H9 (cell line): ENCODE data around the gene IL25. TPM values are rescaled to one million over a fixed set of nuclear protein-coding genes. Genes with fewer than 3 reads are reported as not detected.

Experiments
- DNase-seq: peaks from one replicate; pipeline ENCODE4 v3.0.0-alpha.2; 2017
- H2AFZ ChIP-seq: one replicate; pipeline ENCODE4 v1.6.1; 2013; ENCODE audit warnings: mild to moderate bottlenecking, low read length, control low read depth, moderate library complexity
- H2AK5ac ChIP-seq: 2 replicates; pipeline ENCODE4 v1.6.1; 2013; ENCODE audit warnings: low read length, control low read depth, mixed read lengths; ENCODE audit not compliant: insufficient read length
- H2BK120ac ChIP-seq: one replicate; pipeline ENCODE4 v1.6.1; 2013; ENCODE audit warnings: low read depth, mild to moderate bottlenecking, low read length, control low read depth, inconsistent platforms; ENCODE audit not compliant: poor library complexity, severe bottlenecking
- H2BK12ac ChIP-seq: 2 replicates; pipeline ENCODE4 v1.6.1; 2013; ENCODE audit warnings: low read length, control low read depth, mixed read lengths, low read depth; ENCODE audit not compliant: insufficient read length
- H2BK15ac ChIP-seq: 2 replicates; pipeline ENCODE4 v1.6.1; 2013; ENCODE audit warnings: low read depth, low read length, control low read depth
- H2BK20ac ChIP-seq: one replicate; pipeline ENCODE4 v1.6.1; 2013; ENCODE audit warnings: low read depth, mild to moderate bottlenecking, low read length, control low read depth, inconsistent platforms; ENCODE audit not compliant: poor library complexity, severe bottlenecking
- H2BK5ac ChIP-seq: 2 replicates; pipeline ENCODE4 v1.6.1; 2013; ENCODE audit warnings: low read length, control low read depth, mixed read lengths; ENCODE audit not compliant: insufficient read length
- H3K14ac ChIP-seq: 2 replicates; pipeline ENCODE4 v1.6.1; 2013; ENCODE audit warnings: low read length, control low read depth; ENCODE audit not compliant: insufficient read depth
- H3K18ac ChIP-seq: 2 replicates; pipeline ENCODE4 v1.6.1; 2013; ENCODE audit warnings: low read depth, mild to moderate bottlenecking, mixed read lengths, low read length, control low read depth; ENCODE audit not compliant: insufficient read length
- H3K23ac ChIP-seq: 2 replicates; pipeline ENCODE4 v1.6.1; 2013; ENCODE audit warnings: low read length, control low read depth, mixed read lengths, low read depth; ENCODE audit not compliant: insufficient read length
- H3K23me2 ChIP-seq: 2 replicates; pipeline ENCODE4 v1.6.1; 2013; ENCODE audit warnings: low read depth, mild to moderate bottlenecking, mixed read lengths, low read length, control low read depth; ENCODE audit not compliant: insufficient read length, poor library complexity, severe bottlenecking
- H3K27ac ChIP-seq: 2 replicates; pipeline ENCODE4 v1.5.1; 2013; ENCODE audit warnings: low read length, control low read depth, mixed read lengths, low read depth; ENCODE audit not compliant: insufficient read length
- H3K27me3 ChIP-seq: 2 replicates; pipeline ENCODE4 v1.6.1; 2013; ENCODE audit warnings: low read length, control low read depth, inconsistent platforms; ENCODE audit not compliant: insufficient read depth
- H3K4ac ChIP-seq: 2 replicates; pipeline ENCODE4 v1.6.1; 2013; ENCODE audit warnings: low read depth, mild to moderate bottlenecking, control low read depth, inconsistent platforms, low read length, moderate library complexity
- H3K4me1 ChIP-seq: 2 replicates; pipeline ENCODE4 v1.6.1; 2013; ENCODE audit warnings: low read length, control low read depth, inconsistent platforms; ENCODE audit not compliant: insufficient read depth
- H3K4me2 ChIP-seq: 2 replicates; pipeline ENCODE4 v1.6.1; 2013; ENCODE audit warnings: low read length, control low read depth, mixed read lengths; ENCODE audit not compliant: insufficient read length, insufficient read depth
- H3K56ac ChIP-seq: 2 replicates; pipeline ENCODE4 v1.6.1; 2013; ENCODE audit warnings: low read depth, mild to moderate bottlenecking, mixed read lengths, low read length, control low read depth; ENCODE audit not compliant: insufficient read length
- H3K79me1 ChIP-seq: 2 replicates; pipeline ENCODE4 v1.6.1; 2013; ENCODE audit warnings: low read depth, mild to moderate bottlenecking, moderate library complexity, low read length, control low read depth, inconsistent platforms; ENCODE audit not compliant: insufficient read depth, poor library complexity, severe bottlenecking
- H3K79me2 ChIP-seq: 2 replicates; pipeline ENCODE4 v1.6.1; 2013; ENCODE audit warnings: low read length, control low read depth, inconsistent platforms; ENCODE audit not compliant: insufficient read depth
- H3K9ac ChIP-seq: 2 replicates; pipeline ENCODE4 v1.6.1; 2013; ENCODE audit warnings: low read length, control low read depth, mixed read lengths; ENCODE audit not compliant: insufficient read length; ENCODE audit errors: extremely low read depth
- H3K9me3 ChIP-seq: one replicate; pipeline ENCODE4 v1.6.1; 2013; ENCODE audit warnings: low read depth, low read length, inconsistent platforms; ENCODE audit not compliant: control insufficient read depth
- H3T11ph ChIP-seq: one replicate; pipeline ENCODE4 v1.6.1; 2013; ENCODE audit warnings: mild to moderate bottlenecking, low read length, control low read depth, inconsistent platforms
- H4K20me1 ChIP-seq: one replicate; pipeline ENCODE4 v1.6.1; 2013; ENCODE audit not compliant: control insufficient read depth, insufficient read length, insufficient read depth
- H4K5ac ChIP-seq: 2 replicates; pipeline ENCODE4 v1.6.1; 2013; ENCODE audit warnings: low read depth, mild to moderate bottlenecking, mixed read lengths, low read length, control low read depth; ENCODE audit not compliant: insufficient read length
- H4K8ac ChIP-seq: replicated peaks from 2 replicates; pipeline ENCODE4 v1.6.1; 2013; ENCODE audit warnings: low read length, control low read depth, mixed read lengths, low read depth; ENCODE audit not compliant: insufficient read length
- H4K91ac ChIP-seq: 2 replicates; pipeline ENCODE4 v1.6.1; 2013; ENCODE audit warnings: low read depth, mild to moderate bottlenecking, moderate library complexity, mixed read lengths, low read length, control low read depth; ENCODE audit not compliant: insufficient read length
- H3K27ac Mint-ChIP-seq, 3 experiments: 2 replicates in 2 of 3; 3 replicates in 1 of 3; pipeline ENCODE4 v1.8.0; 2020 to 2021; ENCODE audit warnings: mixed read lengths in 3 of 3, mild to moderate bottlenecking in 1 of 3, moderate library complexity in 1 of 3
- H3K27me3 Mint-ChIP-seq: 2 replicates; pipeline ENCODE4 v1.8.0; 2021; ENCODE audit warnings: low read depth, mild to moderate bottlenecking, moderate library complexity, mixed read lengths
- H3K36me3 Mint-ChIP-seq, 3 experiments: 2 replicates in 2 of 3; 3 replicates in 1 of 3; pipeline ENCODE4 v1.8.0; 2020 to 2021; ENCODE audit warnings: low read depth in 3 of 3, mixed read lengths in 3 of 3; ENCODE audit not compliant: insufficient read depth in 1 of 3
- H3K4me1 Mint-ChIP-seq, 2 experiments: 2 replicates each; pipeline ENCODE4 v1.8.0; 2020; ENCODE audit warnings: mixed read lengths in 2 of 2
- H3K4me3 Mint-ChIP-seq, 2 experiments: 2 replicates in 1 of 2; 3 replicates in 1 of 2; pipeline ENCODE4 v1.8.0; 2020 to 2021; ENCODE audit warnings: mild to moderate bottlenecking in 2 of 2, mixed read lengths in 2 of 2, moderate library complexity in 1 of 2
- H3K9me3 Mint-ChIP-seq, 2 experiments: 2 replicates in 1 of 2; 3 replicates in 1 of 2; pipeline ENCODE4 v1.8.0; 2020; ENCODE audit warnings: mild to moderate bottlenecking in 2 of 2, mixed read lengths in 2 of 2, moderate library complexity in 1 of 2
- CTCF ChIP-seq: fragments of 200-600 bp; sonication (generic); conservative IDR thresholded peaks from 3 replicates; pipeline ENCODE4 v1.8.0; 2021; ENCODE audit warnings: antibody characterized with exemption, mild to moderate bottlenecking
- WGBS: extraction: QIAGEN DNeasy Blood & Tissue Kit; methylation state at CpG from one replicate; pipeline ENCODE4 v1.1.7; 2013; ENCODE audit warnings: missing lambda C conversion rate, low lambda C conversion rate, mixed read lengths; ENCODE audit not compliant: insufficient read length; ENCODE audit errors: extremely low coverage; 5-methylcytosine and 5-hydroxymethylcytosine counted together
- total RNA-seq: library from RNA; stranded (reverse); gene quantifications from 2 replicates; pipeline ENCODE4 v1.2.1, GENCODE V29; 2021

Gene IL25
- total RNA-seq, 1 experiment from 2014 or later: not detected

- no peaks in the 10 kb centered on the region for H4K20me1 ChIP-seq
- no peak within 1 kb of the TSS for H3K18ac ChIP-seq
- H4K91ac ChIP-seq: no peak within 1 kb of the TSS
- Mint-ChIP-seq H3K36me3 (peaks cover 15 to 33% (median 27%) of the 10 kb centered on the region in 3 experiments), H3K4me1 (peaks cover 12 to 14% of the 10 kb centered on the region in 2 experiments), H3K4me3 (peak within 1 kb of the TSS; percentile 71 to 77), H3K9me3 (no peaks in the 10 kb centered on the region; a peak in 2 of 5 replicates), H3K27ac (peak within 1 kb of the TSS in 2 of 3 experiments; percentile 40 to 59; a peak in 2 of 7 replicates), H3K27me3 (peaks cover 39% of the 10 kb centered on the region)
- H2AFZ ChIP-seq: no peak within 1 kb of the TSS
- H2BK15ac ChIP-seq: no peak within 1 kb of the TSS
- 0 out of 2 replicates have a peak, but pooled peaks cover 2% of the 10 kb centered on the region for H3K4me1 ChIP-seq
- no peak within 1 kb of the TSS for H2AK5ac ChIP-seq
- peaks cover 5% of the 10 kb centered on the region for H3K23me2 ChIP-seq
- DNase-seq: peak; percentile 90
- 0 out of 2 replicates have a peak within 1 kb of the TSS, but pooled peaks have one; percentile 4 for H3K14ac ChIP-seq
- no peak within 1 kb of the TSS for H2BK120ac ChIP-seq
- H3K56ac ChIP-seq: no peak within 1 kb of the TSS
- no peak within 1 kb of the TSS for H3K23ac ChIP-seq
- H2BK5ac ChIP-seq: no peak within 1 kb of the TSS
- H3K79me2 ChIP-seq: no peaks in the 10 kb centered on the region
- H3K9ac ChIP-seq: no peak within 1 kb of the TSS
- no peak within 1 kb of the TSS for H3K4ac ChIP-seq
- no peak within 1 kb of the TSS for H2BK12ac ChIP-seq
- TF ChIP-seq CTCF: peak; percentile 11; the same call in 2 of the 3 replicates
- no peak within 1 kb of the TSS for H4K8ac ChIP-seq
- no peak within 1 kb of the TSS for H3T11ph ChIP-seq
- H3K27ac ChIP-seq: no peak within 1 kb of the TSS
- no peaks in the 10 kb centered on the region for H3K9me3 ChIP-seq
- no CpG with 5 or more reads among the region's 42 CpGs for WGBS
- no peak within 1 kb of the TSS for H2BK20ac ChIP-seq
- H3K79me1 ChIP-seq: no peaks in the 10 kb centered on the region
- H3K27me3 ChIP-seq: no peaks in the 10 kb centered on the region; the same call in 1 of the 2 replicates
- peak within 1 kb of the TSS; percentile 24 for H3K4me2 ChIP-seq
- no peak within 1 kb of the TSS for H4K5ac ChIP-seq
Observed at GRCh38 chr14:23352506-23353432, 19.8 kb upstream of the IL25 start, which contains the start of gene SLC22A17. Gene SLC22A17 (minus strand): TSS chr14:23352887.
